C4-2B (cell line): ENCODE results near the gene GOLGA8S.
"Not testable (repeated sequence)": the region's sequence is repeated elsewhere in the genome, so short reads cannot be mapped to it uniquely, and the experiment has no call there.

Source experiments
- ZFX ChIP-seq: fragments of 450-650 bp; IDR thresholded peaks from 2 replicates; pipeline ENCODE4 v1.6.1; 2017
- TF ChIP-seq, protein P1 (sequence below): fragments of 450-650 bp; conservative IDR thresholded peaks from 2 replicates; pipeline ENCODE4 v1.5.1; 2017; ENCODE audit warnings: mild to moderate bottlenecking

DNA sequence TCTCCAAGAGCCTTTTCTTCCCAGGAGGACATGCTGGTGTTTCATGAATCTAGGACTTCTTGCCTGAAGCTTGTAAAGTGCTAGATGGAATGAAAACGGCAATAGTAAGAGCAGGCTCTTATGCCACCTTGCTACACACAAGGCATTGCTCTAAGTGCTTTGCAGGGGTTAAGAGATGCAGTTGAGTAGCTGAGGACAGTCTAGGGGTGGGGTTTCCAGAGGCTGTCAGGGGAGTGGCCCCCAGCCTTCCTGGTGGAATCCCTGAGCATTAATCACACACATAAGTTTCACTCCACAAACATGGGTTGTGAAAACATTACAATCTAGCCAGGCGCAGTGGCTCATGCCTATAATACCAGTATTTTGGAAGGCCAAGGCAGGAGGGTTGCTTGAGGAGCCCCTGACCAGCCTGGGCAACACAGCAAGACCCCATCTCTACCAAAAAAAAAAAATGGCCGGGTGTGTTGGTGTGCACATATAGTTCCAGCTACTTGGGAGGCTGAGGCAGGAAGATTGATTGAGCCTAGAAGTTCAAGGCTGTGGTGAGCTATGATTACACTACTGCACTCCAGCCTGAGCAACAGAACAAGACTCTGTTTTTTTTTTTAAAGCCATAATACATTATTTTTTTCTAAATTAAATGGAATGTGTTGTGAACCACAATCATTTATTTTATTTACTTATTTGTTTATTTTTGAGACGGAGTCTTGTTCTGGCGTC lies 58.5 kb downstream of the GOLGA8S start:
- TF ChIP-seq, protein P1, sequence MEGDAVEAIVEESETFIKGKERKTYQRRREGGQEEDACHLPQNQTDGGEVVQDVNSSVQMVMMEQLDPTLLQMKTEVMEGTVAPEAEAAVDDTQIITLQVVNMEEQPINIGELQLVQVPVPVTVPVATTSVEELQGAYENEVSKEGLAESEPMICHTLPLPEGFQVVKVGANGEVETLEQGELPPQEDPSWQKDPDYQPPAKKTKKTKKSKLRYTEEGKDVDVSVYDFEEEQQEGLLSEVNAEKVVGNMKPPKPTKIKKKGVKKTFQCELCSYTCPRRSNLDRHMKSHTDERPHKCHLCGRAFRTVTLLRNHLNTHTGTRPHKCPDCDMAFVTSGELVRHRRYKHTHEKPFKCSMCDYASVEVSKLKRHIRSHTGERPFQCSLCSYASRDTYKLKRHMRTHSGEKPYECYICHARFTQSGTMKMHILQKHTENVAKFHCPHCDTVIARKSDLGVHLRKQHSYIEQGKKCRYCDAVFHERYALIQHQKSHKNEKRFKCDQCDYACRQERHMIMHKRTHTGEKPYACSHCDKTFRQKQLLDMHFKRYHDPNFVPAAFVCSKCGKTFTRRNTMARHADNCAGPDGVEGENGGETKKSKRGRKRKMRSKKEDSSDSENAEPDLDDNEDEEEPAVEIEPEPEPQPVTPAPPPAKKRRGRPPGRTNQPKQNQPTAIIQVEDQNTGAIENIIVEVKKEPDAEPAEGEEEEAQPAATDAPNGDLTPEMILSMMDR = not testable (repeated sequence)
- TF ChIP-seq ZFX = not testable (repeated sequence)
